Stimulated activated CD4-positive, alpha-beta T cell treated with anti-CD3 and anti-CD28 coated beads, Interleukin-1b, Interleukin-23, amount 100 ng/mL, for 4 hours (primary cell): ENCODE results near the gene STXBP3.
A peak's percentile ranks its signal among the peaks of the same experiment; 100 is the strongest.

Experiments
- DNase-seq, 2 donors: peaks; one replicate each; pipeline ENCODE4 v3.0.0-alpha.2; 2020; ENCODE audit warnings: low read depth in 2 of 2

STXBP3 gene

GRCh38 chr1:108799001-108799400 lies 52.5 kb downstream of the STXBP3 start:
- no peak for DNase-seq

GRCh38 chr1:108801101-108801500 lies 54.6 kb downstream of the STXBP3 start:
- no peak for DNase-seq

GRCh38 chr1:108803548-108803947 lies 57.1 kb downstream of the STXBP3 start:
- no peak for DNase-seq

- DNase-seq: no peak
Measured at GRCh38 chr1:108808438-108808837, 62.0 kb downstream of the STXBP3 start.

- DNase-seq: no peak
Measured at GRCh38 chr1:108811611-108812010, 65.1 kb downstream of the STXBP3 start.

- no peak for DNase-seq
Measured at GRCh38 chr1:108813326-108813725, 66.9 kb downstream of the STXBP3 start.

GRCh38 chr1:108814343-108815125 lies 68.1 kb downstream of the STXBP3 start:
- DNase-seq: no peak

GRCh38 chr1:108815566-108815965 lies 69.1 kb downstream of the STXBP3 start:
- DNase-seq: no peak

GRCh38 chr1:108816049-108816893 lies 69.8 kb downstream of the STXBP3 start:
- no peak for DNase-seq

- no peak for DNase-seq
Measured at GRCh38 chr1:108817016-108817415, 70.5 kb downstream of the STXBP3 start.

- no peak for DNase-seq
Measured at GRCh38 chr1:108817811-108818210, 71.3 kb downstream of the STXBP3 start.

- DNase-seq: no peak
Measured at GRCh38 chr1:108819878-108820277, 73.4 kb downstream of the STXBP3 start.

GRCh38 chr1:108823632-108824031 lies 77.2 kb downstream of the STXBP3 start:
- no peak for DNase-seq

- no peak for DNase-seq
Measured at GRCh38 chr1:108824051-108824450, 77.6 kb downstream of the STXBP3 start.

GRCh38 chr1:108826081-108826635 lies 79.7 kb downstream of the STXBP3 start:
- no peak for DNase-seq

- DNase-seq: peak; percentile 45 to 63
Measured at GRCh38 chr1:108828074-108828961, 81.8 kb downstream of the STXBP3 start.

- DNase-seq: no peak
Measured at GRCh38 chr1:108829498-108829916, 83.0 kb downstream of the STXBP3 start.

- DNase-seq: no peak
Measured at GRCh38 chr1:108830119-108831008, 83.9 kb downstream of the STXBP3 start.

- no peak for DNase-seq
Measured at GRCh38 chr1:108831225-108831624, 84.8 kb downstream of the STXBP3 start.

GRCh38 chr1:108832929-108833328 lies 86.5 kb downstream of the STXBP3 start:
- no peak for DNase-seq

- DNase-seq: no peak
Measured at GRCh38 chr1:108841703-108842102, 95.2 kb downstream of the STXBP3 start.
